Sigmoid colon (tissue), 4 donors: ENCODE data around the gene GALM.

Experiments
- EP300 ChIP-seq, 4 donors: sonication (generic); formaldehyde crosslinking; IDR thresholded peaks; one replicate each; pipeline ENCODE4 v1.6.1; 2017; ENCODE audit warnings: antibody characterized with exemption in 4 of 4
- POLR2A ChIP-seq, 2 donors: fragments of 450-650 bp; IDR thresholded peaks; one replicate each; pipeline ENCODE4 v1.6.1; 2016; ENCODE audit warnings: antibody characterized with exemption in 2 of 2, mild to moderate bottlenecking in 2 of 2, moderate library complexity in 2 of 2
- TF ChIP-seq, protein P1 (sequence below), 4 experiments: fragments of 450-650 bp in 3 of 4; fragments of 200-600 bp in 1 of 4; IDR thresholded peaks; one replicate each; pipeline ENCODE4 v1.5.1; 2016 to 2019; ENCODE audit warnings: antibody characterized with exemption in 4 of 4, mild to moderate bottlenecking in 3 of 4, moderate library complexity in 2 of 4

DNA sequence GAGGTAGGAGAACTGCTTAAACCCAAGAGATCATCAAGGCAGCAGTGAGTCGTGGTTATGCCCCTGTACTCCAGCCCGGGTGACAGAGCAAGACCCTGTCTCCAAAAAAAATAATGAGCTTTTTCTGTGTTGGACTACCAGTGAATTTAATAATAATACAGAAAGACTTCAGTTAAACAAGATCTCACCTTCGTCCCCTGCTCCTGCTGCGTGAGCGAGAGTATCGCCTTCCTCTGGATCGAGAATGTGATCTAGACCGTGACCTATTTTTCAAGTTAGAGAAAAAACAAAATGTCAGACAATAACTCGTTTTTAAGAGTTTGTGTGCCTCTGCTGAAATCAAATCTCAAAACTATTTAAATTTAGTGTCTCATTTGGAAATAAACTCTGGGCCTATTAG lies 82.5 kb downstream of the GALM start:
- TF ChIP-seq, protein P1, sequence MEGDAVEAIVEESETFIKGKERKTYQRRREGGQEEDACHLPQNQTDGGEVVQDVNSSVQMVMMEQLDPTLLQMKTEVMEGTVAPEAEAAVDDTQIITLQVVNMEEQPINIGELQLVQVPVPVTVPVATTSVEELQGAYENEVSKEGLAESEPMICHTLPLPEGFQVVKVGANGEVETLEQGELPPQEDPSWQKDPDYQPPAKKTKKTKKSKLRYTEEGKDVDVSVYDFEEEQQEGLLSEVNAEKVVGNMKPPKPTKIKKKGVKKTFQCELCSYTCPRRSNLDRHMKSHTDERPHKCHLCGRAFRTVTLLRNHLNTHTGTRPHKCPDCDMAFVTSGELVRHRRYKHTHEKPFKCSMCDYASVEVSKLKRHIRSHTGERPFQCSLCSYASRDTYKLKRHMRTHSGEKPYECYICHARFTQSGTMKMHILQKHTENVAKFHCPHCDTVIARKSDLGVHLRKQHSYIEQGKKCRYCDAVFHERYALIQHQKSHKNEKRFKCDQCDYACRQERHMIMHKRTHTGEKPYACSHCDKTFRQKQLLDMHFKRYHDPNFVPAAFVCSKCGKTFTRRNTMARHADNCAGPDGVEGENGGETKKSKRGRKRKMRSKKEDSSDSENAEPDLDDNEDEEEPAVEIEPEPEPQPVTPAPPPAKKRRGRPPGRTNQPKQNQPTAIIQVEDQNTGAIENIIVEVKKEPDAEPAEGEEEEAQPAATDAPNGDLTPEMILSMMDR (IDR thresholded peaks at IDR 0.05) = no peak
- TF ChIP-seq POLR2A (IDR thresholded peaks at IDR 0.05) (no peak), EP300 (IDR thresholded peaks at IDR 0.05) (no peak)
